Left ventricle myocardium superior (tissue), 1 donor: ENCODE measurements around the gene STN1. TPM values are rescaled to one million over a fixed set of nuclear protein-coding genes. Genes with fewer than 3 reads are reported as not detected.

Source experiments
- ATAC-seq: fragments of 200-7000 bp; cut with Tn5 transposase; one replicate; pipeline ENCODE4 v1.9.1; 2020; ENCODE audit warnings: mild to moderate bottlenecking, moderate library complexity
- DNase-seq: peaks from one replicate; pipeline ENCODE4 v3.0.0-alpha.2; 2020
- intact Hi-C: fragments of 100-400 bp; cut with micrococcal nuclease; formaldehyde crosslinking; loops from one replicate; pipeline ENCODE4 v1.11.0; 2022
- total RNA-seq: library from RNA; stranded (reverse); fragmentation: NEBNext Ultra II Directional; extraction: Animal tissue kit (Norgen Biotek cat#: 25700); gene quantifications from one replicate; pipeline ENCODE4 v1.2.1, GENCODE V29; 2021
- donor health status: DM: no; HTN: yes; CAD: no; lungs with severe emphysema.

Gene STN1
- total RNA-seq, 1 donor from 2014 or later, result 33.2 TPM

GRCh38 chr10:103930881-103931280 lies 12.9 kb upstream of the STN1 start:
- intact Hi-C loops, result no loop called here
- DNase-seq (no peak), ATAC-seq (no peak)

- intact Hi-C loops, result no loop called here
- DNase-seq, result no peak
- ATAC-seq, result no peak
Measured at GRCh38 chr10:103930449-103930848, 12.5 kb upstream of the STN1 start.

GRCh38 chr10:103929381-103929921 lies 11.5 kb upstream of the STN1 start:
- DNase-seq (no peak), ATAC-seq (no peak)

GRCh38 chr10:103928784-103929183 lies 10.8 kb upstream of the STN1 start:
- no peak for ATAC-seq
- DNase-seq, result no peak
- intact Hi-C loops, result no loop called here

More at GRCh38 chr10:103929381-103929921, 11.5 kb upstream of the STN1 start:
- intact Hi-C loops, result no loop called here

GRCh38 chr10:103926722-103927319 lies 8.8 kb upstream of the STN1 start:
- intact Hi-C loops, result no loop called here
- ATAC-seq (no peak), DNase-seq (no peak)

- DNase-seq (no peak), ATAC-seq (no peak)
- intact Hi-C loops, result no loop called here
Measured at GRCh38 chr10:103925591-103925990, 7.6 kb upstream of the STN1 start.

GRCh38 chr10:103923502-103923901 lies 5.5 kb upstream of the STN1 start:
- DNase-seq (no peak), ATAC-seq (no peak)
- intact Hi-C loops, result no loop called here

GRCh38 chr10:103922659-103923058 lies 4.7 kb upstream of the STN1 start:
- intact Hi-C loops, result no loop called here
- no peak for DNase-seq
- ATAC-seq, result no peak

GRCh38 chr10:103921750-103922195 lies 3.8 kb upstream of the STN1 start:
- no peak for ATAC-seq
- no peak for DNase-seq
- intact Hi-C loops, result no loop called here

GRCh38 chr10:103921248-103921647 lies 3.3 kb upstream of the STN1 start:
- intact Hi-C loops, result no loop called here
- ATAC-seq (no peak), DNase-seq (no peak)

GRCh38 chr10:103919648-103920025 lies 1.7 kb upstream of the STN1 start:
- no peak for DNase-seq
- no peak for ATAC-seq
- intact Hi-C loops, result no loop called here

- DNase-seq, result peak; percentile 67
- ATAC-seq, result peak; percentile 55
- intact Hi-C loops, result no loop called here
Measured at GRCh38 chr10:103917302-103918052, 507 bp downstream of the STN1 start.

GRCh38 chr10:103916876-103917275 lies 1.1 kb downstream of the STN1 start:
- ATAC-seq (no peak), DNase-seq (no peak)
- intact Hi-C loops, result no loop called here

- intact Hi-C loops, result no loop called here
- DNase-seq (no peak), ATAC-seq (no peak)
Measured at GRCh38 chr10:103916254-103916653, 1.7 kb downstream of the STN1 start.

GRCh38 chr10:103915796-103916195 lies 2.2 kb downstream of the STN1 start:
- DNase-seq (no peak), ATAC-seq (no peak)
- intact Hi-C loops, result no loop called here

GRCh38 chr10:103912759-103913158 lies 5.2 kb downstream of the STN1 start:
- DNase-seq (no peak), ATAC-seq (no peak)
- intact Hi-C loops, result no loop called here

GRCh38 chr10:103911021-103911459 lies 6.9 kb downstream of the STN1 start:
- DNase-seq (no peak), ATAC-seq (no peak)
- intact Hi-C loops, result no loop called here

GRCh38 chr10:103910442-103911012 lies 7.5 kb downstream of the STN1 start:
- intact Hi-C loops, result no loop called here
- no peak for DNase-seq
- no peak for ATAC-seq

GRCh38 chr10:103905441-103905840 lies 12.5 kb downstream of the STN1 start:
- no peak for DNase-seq
- intact Hi-C loops, result no loop called here
- ATAC-seq, result no peak

GRCh38 chr10:103901299-103901698 lies 16.7 kb downstream of the STN1 start:
- DNase-seq (no peak), ATAC-seq (no peak)
- intact Hi-C loops, result no loop called here
